ENCODE measurements around the gene ZNF70. TPM values are rescaled to one million over a fixed set of nuclear protein-coding genes. Genes with fewer than 3 reads are reported as not detected.

The ZNF70 gene
- total RNA-seq, 1 experiment from 2014 or later, result 3.2 TPM

DNA sequence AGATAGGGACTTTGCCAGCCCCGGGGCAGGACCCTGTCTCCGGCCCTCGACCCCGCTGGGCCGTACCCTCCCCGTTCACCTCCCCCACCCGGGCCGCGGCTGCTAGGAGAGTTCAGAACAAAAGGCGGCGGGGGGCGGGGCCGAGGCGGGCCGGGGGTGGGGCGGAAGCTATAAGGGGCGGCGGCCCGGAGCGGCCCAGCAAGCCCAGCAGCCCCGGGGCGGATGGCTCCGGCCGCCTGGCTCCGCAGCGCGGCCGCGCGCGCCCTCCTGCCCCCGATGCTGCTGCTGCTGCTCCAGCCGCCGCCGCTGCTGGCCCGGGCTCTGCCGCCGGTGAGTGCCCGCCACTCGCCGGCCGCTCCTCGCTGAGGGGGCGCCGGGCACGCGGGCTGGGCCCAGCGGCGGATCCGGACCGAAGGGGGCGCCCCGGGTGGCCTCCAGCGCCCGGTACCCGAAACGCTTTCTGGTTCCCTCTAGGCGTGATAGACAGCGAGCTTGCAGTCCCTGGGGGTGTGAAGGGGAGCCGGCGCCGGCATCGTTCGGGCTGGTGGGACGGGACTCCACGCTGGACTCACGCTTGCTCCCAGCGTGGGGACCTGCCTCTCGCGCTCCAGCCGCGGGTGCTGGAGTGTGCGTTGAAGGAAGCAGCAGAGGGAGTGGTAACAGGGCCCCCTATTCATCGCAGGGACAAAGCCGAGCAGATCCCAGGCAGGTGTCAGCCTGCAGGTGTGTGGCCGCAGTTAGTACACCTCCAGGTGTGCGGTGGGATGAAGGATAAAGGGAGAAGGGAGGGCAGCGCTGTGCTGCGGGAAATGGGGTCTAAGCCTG lies 21.9 kb upstream of the ZNF70 start, which contains the start of gene MMP11:
Gene MMP11, plus strand, starts transcription at position 201 of the 825 bp plus-strand sequence. Its CDS starts 22 bp downstream, at position 223.
- TF ChIP-seq CTCF (IDR thresholded peaks at IDR 0.05) (no peak; the same call in 1 of the 2 replicates), REST (IDR thresholded peaks at IDR 0.05; ENCODE audit: insufficient read depth in 1 of 2, low read depth in 2 of 2, low read length in 1 of 2) (no peak), SIN3A (IDR thresholded peaks at IDR 0.05; ENCODE audit: borderline replicate concordance, insufficient read depth, low read depth, low read length) (no peak), TCF7L2 (IDR thresholded peaks at IDR 0.05; ENCODE audit: low read depth, low read length) (no peak), POLR2AphosphoS5 (IDR thresholded peaks at IDR 0.05; ENCODE audit: low read depth, low read length) (no peak)
- BruUV-seq (replicated peaks), result no TSS peak
- Histone ChIP-seq H3K36me3 (ENCODE audit: control insufficient read depth, insufficient read depth, low read length) (no peaks in the 10 kb centered on the region), H3K27ac (ENCODE audit: low read length) (no peak within 1 kb of the TSS), H3K4me3 (ENCODE audit: low read depth in 2 of 2, low read length in 2 of 2) (peak within 1 kb of the TSS; percentile 36 to 39; a peak in 3 of 4 replicates), H3K27me3 (ENCODE audit: control insufficient read depth, insufficient read depth, low read length) (no peaks in the 10 kb centered on the region), H3K4me1 (ENCODE audit: control insufficient read depth, insufficient read depth, low read length) (no peaks in the 10 kb centered on the region), H3K9me3 (ENCODE audit: control insufficient read depth, insufficient read depth, low read depth, low read length) (no peaks in the 10 kb centered on the region)
- intact Hi-C loops (cut with micrococcal nuclease; ENCODE audit: unreplicated experiment) (loop anchor here (10.0 kb wide), 1 partner anchor 72 kb away; no protein-coding TSS in a partner anchor), in situ Hi-C loops (cut with HindIII; ENCODE audit: low pct_unique_long_range_greater_than_20kb, low sequenced_read_pairs) (no loop called here)
- ATAC-seq (peak; percentile 23; the same call in 1 of the 2 replicates), DNase-seq (ENCODE audit: low read depth, low spot score) (no peak)
- POLR2A ChIA-PET, result no interaction called here
- CTCF ChIA-PET, result no interaction called here

- Histone ChIP-seq H3K4me3 (ENCODE audit: low read depth in 2 of 2, low read length in 2 of 2) (peak overlapping the region; percentile 36 to 39; a peak in 3 of 4 replicates), H3K36me3 (ENCODE audit: control insufficient read depth, insufficient read depth, low read length) (no peaks in the 10 kb centered on the region; the same call in 1 of the 2 replicates), H3K9me3 (ENCODE audit: control insufficient read depth, insufficient read depth, low read depth, low read length) (no peaks in the 10 kb centered on the region), H3K27me3 (ENCODE audit: control insufficient read depth, insufficient read depth, low read length) (no peaks in the 10 kb centered on the region), H3K27ac (ENCODE audit: low read length) (no peak overlapping the region), H3K4me1 (ENCODE audit: control insufficient read depth, insufficient read depth, low read length) (no peaks in the 10 kb centered on the region)
- DNase-seq (ENCODE audit: low read depth, low spot score) (no peak), ATAC-seq (no peak)
- TF ChIP-seq REST (IDR thresholded peaks at IDR 0.05; ENCODE audit: insufficient read depth in 1 of 2, low read depth in 2 of 2, low read length in 1 of 2) (no peak), TCF7L2 (IDR thresholded peaks at IDR 0.05; ENCODE audit: low read depth, low read length) (no peak), POLR2AphosphoS5 (IDR thresholded peaks at IDR 0.05; ENCODE audit: low read depth, low read length) (no peak), CTCF (IDR thresholded peaks at IDR 0.05) (no peak), SIN3A (IDR thresholded peaks at IDR 0.05; ENCODE audit: borderline replicate concordance, insufficient read depth, low read depth, low read length) (no peak)
- POLR2A ChIA-PET, result no interaction called here
- CTCF ChIA-PET, result no interaction called here
- no TSS peak for BruUV-seq (replicated peaks)
- intact Hi-C loops (cut with micrococcal nuclease; ENCODE audit: unreplicated experiment) (loop anchor here (10.0 kb wide), 1 partner anchor 73 kb away; no protein-coding TSS in a partner anchor), in situ Hi-C loops (cut with HindIII; ENCODE audit: low pct_unique_long_range_greater_than_20kb, low sequenced_read_pairs) (no loop called here)
Measured at GRCh38 chr22:23772315-23772648, 21.4 kb upstream of the ZNF70 start.
